Spleen (tissue), 7 donors: ENCODE measurements around the gene ECT2.

Experiments
- CTCF ChIP-seq, 11 experiments: fragments of 200-600 bp in 7 of 11; fragments of 450-650 bp in 4 of 11; sonication (generic) in 4 of 11; IDR thresholded peaks in 8 of 11; conservative IDR thresholded peaks in 3 of 11; 1 replicate in 7 of 11; 2 replicates in 4 of 11; pipeline versions ENCODE4 v1.4.0 to v1.8.0; 2016 to 2021; ENCODE audit warnings: antibody characterized with exemption in 11 of 11, inconsistent platforms in 4 of 11, mild to moderate bottlenecking in 1 of 11
- POLR2AphosphoS5 ChIP-seq, 3 donors: sonication (generic); formaldehyde crosslinking; IDR thresholded peaks; one replicate each; pipeline ENCODE4 v1.5.1; 2017; ENCODE audit warnings: antibody characterized with exemption in 3 of 3
- donor health status: DM: no; HTN: no; CAD: no; lungs with moderate emphysema.
- donor health status: DM: no; HTN: no; CAD: no.
- donor health status: DM: no; HTN: no; CAD: no.

DNA sequence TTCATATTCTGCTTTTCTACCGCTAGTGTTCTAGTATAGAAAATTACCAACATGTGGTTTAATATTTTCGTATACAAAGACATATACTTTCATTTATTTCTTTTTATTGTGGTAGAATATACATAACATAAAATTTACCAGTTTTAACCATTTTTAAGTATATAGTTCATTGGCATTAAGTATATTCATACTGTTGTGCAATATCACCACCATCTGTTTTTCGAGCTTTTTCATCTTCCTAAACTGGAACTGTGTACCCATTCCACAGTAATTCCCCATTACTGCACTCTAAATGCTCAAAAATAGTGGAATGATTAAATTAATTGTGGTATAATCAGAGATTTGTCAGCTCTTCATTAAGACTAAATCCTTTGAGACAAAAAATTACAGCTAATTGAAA lies 62.9 kb downstream of the ECT2 start:
- TF ChIP-seq POLR2AphosphoS5 (IDR thresholded peaks at IDR 0.05) (no peak), CTCF (IDR thresholded peaks at IDR 0.05 in 8 of 11, conservative IDR thresholded peaks at IDR 0.05 in 3 of 11) (no peak)
